H1 (cell line): ENCODE data around the gene TMEM117. TPM values are rescaled to one million over a fixed set of nuclear protein-coding genes. Genes with fewer than 3 reads are reported as not detected.
A peak's percentile ranks its signal among the peaks of the same experiment; 100 is the strongest.

Experiments used
- BACH1 ChIP-seq: IDR thresholded peaks from 2 replicates; pipeline ENCODE4 v1.6.1; 2012; ENCODE audit warnings: low read length, improper control_type of control experiment
- CBX8 ChIP-seq: fragments of 300-800, 300-1000 bp; sonication (generic); IDR thresholded peaks from 2 replicates; pipeline ENCODE4 v1.7.1; 2016; ENCODE audit warnings: low read depth, low read length, borderline replicate concordance
- CEBPB ChIP-seq: IDR thresholded peaks from 2 replicates; pipeline ENCODE4 v1.6.1; 2012; ENCODE audit warnings: low read depth, low read length
- CREB1 ChIP-seq: IDR thresholded peaks from 2 replicates; pipeline ENCODE4 v1.6.1; 2012; ENCODE audit warnings: inconsistent platforms
- EP300 ChIP-seq, 2 experiments: IDR thresholded peaks; 1 replicate in 1 of 2; 2 replicates in 1 of 2; pipeline ENCODE4 v1.6.1; 2011 to 2012; ENCODE audit warnings: low read depth in 2 of 2, low read length in 2 of 2, mild to moderate bottlenecking in 2 of 2, borderline replicate concordance in 1 of 2, inconsistent platforms in 1 of 2, moderate library complexity in 1 of 2
- GABPA ChIP-seq: IDR thresholded peaks from 2 replicates; pipeline ENCODE4 v1.6.1; 2011; ENCODE audit warnings: mild to moderate bottlenecking, low read length, moderate library complexity, borderline replicate concordance; ENCODE audit not compliant: insufficient read depth
- MAFK ChIP-seq: IDR thresholded peaks from 2 replicates; pipeline ENCODE4 v1.6.1; 2012; ENCODE audit warnings: low read depth, mild to moderate bottlenecking, improper control_type of control experiment, low read length
- MAX ChIP-seq: IDR thresholded peaks from 2 replicates; pipeline ENCODE4 v1.6.1; 2012; ENCODE audit warnings: inconsistent platforms
- POLR2A ChIP-seq, 2 experiments: IDR thresholded peaks; 1 replicate in 1 of 2; 2 replicates in 1 of 2; pipeline ENCODE4 v1.6.1; 2011; ENCODE audit warnings: low read depth in 2 of 2, low read length in 2 of 2, mild to moderate bottlenecking in 2 of 2; ENCODE audit errors: control extremely low read depth in 1 of 2
- POLR2AphosphoS5 ChIP-seq: IDR thresholded peaks from 2 replicates; pipeline ENCODE4 v1.6.1; 2011; ENCODE audit warnings: low read depth, low read length
- POU5F1 ChIP-seq: IDR thresholded peaks from 2 replicates; pipeline ENCODE4 v1.6.1; 2011; ENCODE audit warnings: low read depth, mild to moderate bottlenecking, low read length, moderate library complexity
- RAD21 ChIP-seq, 2 experiments: IDR thresholded peaks in 1 of 2; conservative IDR thresholded peaks in 1 of 2; 2 replicates each; pipeline ENCODE4 v1.6.1; 2011; ENCODE audit warnings: low read depth in 2 of 2, low read length in 2 of 2, improper control_type of control experiment in 1 of 2, inconsistent platforms in 1 of 2, mild to moderate bottlenecking in 1 of 2, moderate library complexity in 1 of 2
- SAP30 ChIP-seq: fragments of 300-600 bp; sonication (generic); IDR thresholded peaks from 2 replicates; pipeline ENCODE4 v1.7.1; 2012; ENCODE audit warnings: low read length, moderate library complexity, mild to moderate bottlenecking, inconsistent platforms; ENCODE audit not compliant: insufficient read depth, insufficient replicate concordance
- SIN3A ChIP-seq, 2 experiments: IDR thresholded peaks in 1 of 2; conservative IDR thresholded peaks in 1 of 2; 2 replicates each; pipeline ENCODE4 v1.6.1; 2011 to 2012; ENCODE audit warnings: low read length in 2 of 2, improper control_type of control experiment in 1 of 2, low read depth in 1 of 2, mild to moderate bottlenecking in 1 of 2
- SP2 ChIP-seq: IDR thresholded peaks from 2 replicates; pipeline ENCODE4 v1.6.1; 2012; ENCODE audit warnings: mild to moderate bottlenecking, low read length, inconsistent platforms
- TAF1 ChIP-seq: IDR thresholded peaks from 2 replicates; pipeline ENCODE4 v1.6.1; 2011; ENCODE audit warnings: mild to moderate bottlenecking, low read depth, low read length
- YY1 ChIP-seq: IDR thresholded peaks from 2 replicates; pipeline ENCODE4 v1.6.1; 2011; ENCODE audit warnings: low read depth, mild to moderate bottlenecking, low read length
- polyA plus RNA-seq, 7 experiments: library from polyadenylated mRNA; depleted of rRNA in 3 of 7; stranded (reverse) in 5 of 7; unstranded in 2 of 7; fragments of >200 nt in 5 of 7; fragments of 200-250 nt in 2 of 7; gene quantifications; 1 replicate in 5 of 7; 2 replicates in 1 of 7; 4 replicates in 1 of 7; pipeline versions ENCODE4 v1.2.1 to v1.2.3, GENCODE V29; 2011 to 2013; ENCODE audit warnings: missing spikeins in 2 of 7, mixed read lengths in 2 of 7
- total RNA-seq: library from RNA; stranded (reverse); fragmentation: NEBNext Ultra II Directional; extraction: Animal tissue kit (Norgen Biotek cat#: 25700); gene quantifications from 2 replicates; pipeline ENCODE4 v1.2.1, GENCODE V29; 2021
- TF ChIP-seq, protein P1 (sequence below): IDR thresholded peaks from 2 replicates; pipeline ENCODE4 v1.6.1; 2012; ENCODE audit warnings: low read length, inconsistent platforms
- TF ChIP-seq, protein P2 (sequence below): IDR thresholded peaks from 2 replicates; pipeline ENCODE4 v1.6.1; 2011; ENCODE audit warnings: low read depth, mild to moderate bottlenecking, low read length; ENCODE audit not compliant: insufficient read depth

Gene TMEM117
- total and polyA plus RNA-seq, 2 of the 8 experiments (the other 6 are each of a cell fraction or from before 2014, with no cell fraction given): 0.80 to 1.4 TPM

- TF ChIP-seq CBX8 (no peak), CEBPB (no peak), MAFK (no peak), SP2 (no peak), GABPA (no peak), SAP30 (no peak), BACH1 (no peak), TAF1 (peak; percentile 92), YY1 (peak; percentile 65), POLR2AphosphoS5 (peak; percentile 39; the same call in 1 of the 2 replicates), POU5F1 (no peak), EP300 (IDR thresholded peaks at IDR 0.05; ENCODE audit: borderline replicate concordance in 1 of 2, low read depth in 2 of 2, low read length in 2 of 2) (no peak), SIN3A (conservative IDR thresholded peaks at IDR 0.05 in 1 of 2, IDR thresholded peaks at IDR 0.05 in 1 of 2; ENCODE audit: low read depth in 1 of 2, low read length in 2 of 2) (peak in 1 of 2 experiments; percentile 38; a peak in 1 of 4 replicates), CREB1 (peak; percentile 94), POLR2A (IDR thresholded peaks at IDR 0.05; ENCODE audit: control extremely low read depth in 1 of 2, low read depth in 2 of 2, low read length in 2 of 2) (peak; percentile 72 to 91), RAD21 (IDR thresholded peaks at IDR 0.05 in 1 of 2, conservative IDR thresholded peaks at IDR 0.05 in 1 of 2; ENCODE audit: low read depth in 2 of 2, low read length in 2 of 2) (peak; percentile 5 to 15; a peak in 2 of 4 replicates), MAX (no peak; the same call in 1 of the 2 replicates)
- TF ChIP-seq, protein P1, sequence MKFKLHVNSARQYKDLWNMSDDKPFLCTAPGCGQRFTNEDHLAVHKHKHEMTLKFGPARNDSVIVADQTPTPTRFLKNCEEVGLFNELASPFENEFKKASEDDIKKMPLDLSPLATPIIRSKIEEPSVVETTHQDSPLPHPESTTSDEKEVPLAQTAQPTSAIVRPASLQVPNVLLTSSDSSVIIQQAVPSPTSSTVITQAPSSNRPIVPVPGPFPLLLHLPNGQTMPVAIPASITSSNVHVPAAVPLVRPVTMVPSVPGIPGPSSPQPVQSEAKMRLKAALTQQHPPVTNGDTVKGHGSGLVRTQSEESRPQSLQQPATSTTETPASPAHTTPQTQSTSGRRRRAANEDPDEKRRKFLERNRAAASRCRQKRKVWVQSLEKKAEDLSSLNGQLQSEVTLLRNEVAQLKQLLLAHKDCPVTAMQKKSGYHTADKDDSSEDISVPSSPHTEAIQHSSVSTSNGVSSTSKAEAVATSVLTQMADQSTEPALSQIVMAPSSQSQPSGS: no peak
- TF ChIP-seq, protein P2, sequence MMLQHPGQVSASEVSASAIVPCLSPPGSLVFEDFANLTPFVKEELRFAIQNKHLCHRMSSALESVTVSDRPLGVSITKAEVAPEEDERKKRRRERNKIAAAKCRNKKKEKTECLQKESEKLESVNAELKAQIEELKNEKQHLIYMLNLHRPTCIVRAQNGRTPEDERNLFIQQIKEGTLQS: no peak
These were observed 29.8 kb upstream of the TMEM117 start, which contains the start of gene TWF1 (continued) for GRCh38 chr12:43805860-43806736.
